HPDE6-E6E7 (cell line): Measurements from ENCODE around the gene USE1.
A peak's percentile ranks its signal among the peaks of the same experiment; 100 is the strongest.

ENCODE experiments used
- DNase-seq: peaks from one replicate; pipeline ENCODE4 v3.0.0; 2011; ENCODE audit warnings: missing footprints; ENCODE audit errors: extremely low spot score

USE1 gene

DNA sequence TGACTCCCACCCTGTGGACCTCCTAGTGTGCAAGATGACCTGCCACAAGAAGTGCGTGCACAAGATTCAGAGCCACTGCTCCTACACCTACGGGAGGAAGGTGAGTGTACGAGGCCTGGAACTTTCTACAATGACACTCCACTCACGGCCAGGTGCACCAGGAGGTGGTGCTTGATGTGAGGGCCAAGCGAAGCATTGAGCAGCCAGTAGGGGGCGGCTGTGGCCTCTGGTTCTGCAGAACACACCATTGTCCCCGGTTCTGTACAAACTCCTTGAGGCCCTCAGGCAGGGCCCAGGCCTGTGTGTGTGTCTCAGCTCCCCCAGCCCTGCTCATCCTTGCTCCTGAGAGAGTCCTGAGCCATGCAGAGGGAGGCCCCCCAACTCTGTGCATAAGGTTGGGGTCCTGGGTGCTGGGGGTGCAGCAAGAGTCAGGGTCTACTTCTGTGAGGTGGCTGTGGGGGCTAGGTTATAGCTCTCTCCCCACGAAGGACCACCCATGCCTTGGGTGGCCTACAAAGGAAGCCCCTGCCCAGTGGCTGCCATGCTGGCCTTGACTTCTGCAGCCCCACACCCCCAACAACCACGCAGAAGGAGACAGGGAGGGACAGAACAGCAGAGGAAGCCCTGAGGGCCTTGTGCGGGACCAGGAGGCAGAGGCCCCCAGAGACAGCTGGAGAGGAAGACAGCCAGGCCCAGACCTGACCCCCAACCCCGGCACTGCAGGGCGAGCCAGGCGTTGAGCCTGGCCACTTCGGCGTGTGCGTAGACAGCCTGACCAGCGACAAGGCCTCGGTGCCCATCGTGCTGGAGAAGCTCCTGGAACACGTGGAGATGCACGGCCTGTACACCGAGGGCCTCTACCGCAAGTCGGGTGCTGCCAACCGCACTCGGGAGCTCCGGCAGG lies 9.7 kb upstream of the USE1 start:
- DNase-seq: peak; percentile 42

- DNase-seq: no peak
Measured at GRCh38 chr19:17206736-17207581, 8.2 kb upstream of the USE1 start.

DNA sequence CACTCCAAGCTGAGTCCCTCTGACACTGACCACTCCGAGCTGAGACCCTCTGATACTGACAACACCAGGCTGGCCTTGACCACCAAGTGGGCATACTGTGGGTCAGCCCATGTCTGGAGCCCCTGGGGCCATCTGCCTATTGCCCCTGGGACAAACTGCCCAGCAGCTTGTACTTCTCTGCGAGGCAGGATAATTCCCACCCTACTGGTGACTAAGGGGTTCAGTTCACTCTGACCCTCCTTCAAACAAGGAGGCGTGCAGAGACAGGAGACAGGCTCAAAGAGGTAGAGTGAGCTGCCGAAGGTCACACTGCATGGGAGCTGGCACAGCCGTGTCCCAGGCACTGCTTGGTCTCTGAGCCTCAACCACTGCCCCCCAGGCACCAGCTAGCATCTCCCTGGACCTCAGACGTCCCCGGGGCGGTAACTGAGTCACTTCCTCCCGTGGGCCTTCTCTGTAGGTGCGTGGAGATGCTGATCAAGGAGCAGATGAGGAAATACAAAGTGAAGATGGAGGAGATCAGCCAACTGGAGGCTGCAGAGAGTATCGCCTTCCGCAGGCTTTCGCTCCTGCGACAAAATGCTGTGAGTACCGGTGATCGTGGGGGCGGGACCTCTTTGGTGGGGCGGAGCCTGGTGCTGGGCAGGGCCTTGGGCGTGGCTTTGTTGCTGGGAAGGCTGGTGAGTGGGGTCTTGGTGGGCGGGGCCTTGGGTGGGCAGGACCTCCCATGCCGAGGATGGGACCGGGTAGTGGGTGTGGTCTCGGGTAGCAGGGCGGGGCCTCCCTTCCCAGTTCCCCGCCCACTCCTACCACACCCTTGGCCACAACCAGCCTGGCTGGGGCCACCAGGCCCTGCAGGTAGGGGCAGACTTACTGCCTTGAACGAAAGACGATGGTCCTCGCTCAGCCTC lies 5.8 kb upstream of the USE1 start:
- no peak for DNase-seq

GRCh38 chr19:17210296-17210695 lies 4.9 kb upstream of the USE1 start:
- no peak for DNase-seq

- no peak for DNase-seq
Measured at GRCh38 chr19:17211547-17212446, 3.4 kb upstream of the USE1 start.

DNA sequence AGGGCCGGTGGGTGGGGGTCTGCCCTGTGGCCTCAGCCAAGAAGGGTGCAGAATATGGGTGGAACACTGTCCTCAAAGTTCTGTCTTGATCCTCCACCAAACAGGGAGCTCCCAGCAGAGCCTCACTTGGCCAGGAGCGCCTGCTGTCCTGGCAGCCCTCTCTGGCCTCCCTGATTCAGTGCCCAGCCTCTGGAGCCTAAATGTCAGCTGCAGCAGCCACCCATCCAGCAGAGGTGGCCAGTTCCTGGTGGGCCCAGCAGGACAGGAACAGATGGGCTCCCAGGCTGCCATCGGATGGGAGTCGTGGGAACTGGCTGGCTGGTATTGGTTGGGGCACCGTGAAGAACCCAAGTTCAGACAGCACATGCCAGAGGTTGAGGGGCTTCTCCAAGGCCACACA lies 1.8 kb upstream of the USE1 start:
- DNase-seq: no peak

DNA sequence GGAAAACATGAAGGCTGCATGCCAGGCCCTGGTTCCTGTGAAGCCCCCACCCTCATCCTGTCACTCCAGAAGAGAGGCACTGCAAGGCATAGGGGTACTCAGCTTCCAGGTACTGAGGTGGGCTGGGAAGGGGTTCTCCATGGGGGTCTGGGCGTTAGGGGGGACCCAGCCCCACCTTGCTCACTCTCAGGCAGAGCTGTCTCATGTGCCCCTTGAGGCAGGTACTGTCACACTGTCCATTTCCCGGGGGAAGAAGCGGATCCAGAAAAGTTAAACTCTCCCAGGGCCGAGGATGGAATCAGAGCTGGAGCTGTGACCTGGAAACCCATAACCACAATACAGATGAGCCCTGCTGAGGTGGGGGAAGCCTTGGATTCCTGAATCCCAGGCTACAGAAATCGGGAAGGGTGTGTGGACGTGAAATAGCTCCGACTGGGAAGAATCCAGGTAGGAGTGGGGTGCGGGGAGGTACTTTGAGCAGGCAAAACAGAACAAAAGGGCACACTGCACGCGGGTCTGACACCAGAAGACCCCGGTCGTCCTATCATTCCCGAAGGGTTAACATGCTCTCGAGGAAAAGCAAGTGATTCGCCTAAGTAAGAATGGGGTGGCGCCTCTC lies 540 bp upstream of the USE1 start:
- DNase-seq: no peak

DNA sequence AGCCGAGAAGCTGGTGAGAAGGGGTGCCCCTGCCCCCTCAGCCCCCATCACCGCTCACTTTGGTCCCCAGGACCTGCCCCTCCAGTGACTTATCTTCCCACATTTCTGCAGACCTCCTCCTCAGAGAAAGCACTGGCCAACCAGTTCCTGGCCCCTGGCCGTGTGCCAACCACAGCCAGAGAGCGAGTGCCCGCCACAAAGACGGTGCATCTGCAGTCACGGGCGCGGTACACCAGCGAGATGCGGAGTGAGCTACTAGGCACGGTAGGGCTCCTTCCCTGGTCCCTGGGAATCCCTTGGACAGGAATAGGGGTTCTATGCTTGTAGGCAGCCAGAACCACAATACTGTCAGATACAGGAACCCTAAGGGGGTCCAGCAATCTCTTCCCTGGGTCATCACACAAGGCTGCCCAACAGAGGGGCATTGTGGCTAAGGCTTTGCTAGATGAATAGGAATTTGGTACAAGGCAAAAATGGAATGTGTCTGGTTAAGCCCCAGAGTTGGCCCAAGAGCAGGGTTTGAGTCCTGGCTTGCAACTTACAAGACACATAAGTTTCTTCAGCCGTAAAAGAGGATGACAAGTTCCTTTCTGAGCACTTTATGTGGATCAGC lies 1.0 kb downstream of the USE1 start:
- no peak for DNase-seq

GRCh38 chr19:17219286-17219685 lies 4.1 kb downstream of the USE1 start:
- no peak for DNase-seq

GRCh38 chr19:17220207-17220758 lies 5.1 kb downstream of the USE1 start:
- DNase-seq: peak; percentile 43

GRCh38 chr19:17225053-17225452 lies 9.9 kb downstream of the USE1 start:
- DNase-seq: no peak

- DNase-seq: peak; percentile 92
Measured at GRCh38 chr19:17226002-17226933, 11.1 kb downstream of the USE1 start, which contains the start of gene OCEL1. Gene OCEL1, plus strand, starts transcription at chr19:17226226. Its CDS starts 22 bp downstream, at chr19:17226248.

GRCh38 chr19:17227798-17228367 lies 12.7 kb downstream of the USE1 start:
- DNase-seq: no peak

DNA sequence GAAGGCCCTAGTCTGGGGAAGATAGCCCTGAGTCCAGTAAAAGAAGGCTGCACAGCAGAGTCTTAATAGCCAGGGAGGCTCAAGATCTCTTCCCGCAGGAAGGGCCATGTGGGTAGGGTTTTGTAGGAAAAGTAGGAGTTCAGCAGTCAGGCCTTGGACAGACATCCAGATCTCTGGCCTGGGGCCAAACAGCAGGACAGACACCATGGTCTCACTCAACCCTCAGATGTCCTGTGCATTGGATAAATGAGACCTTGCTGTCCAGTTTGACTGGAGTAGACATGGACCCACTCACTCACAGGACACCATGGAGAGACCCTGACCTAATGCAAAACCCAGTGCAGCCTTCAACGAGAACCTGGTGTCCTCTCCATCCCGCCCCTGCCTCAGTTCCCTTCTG lies 14.7 kb downstream of the USE1 start:
- no peak for DNase-seq

- no peak for DNase-seq
Measured at GRCh38 chr19:17232258-17232657, 17.1 kb downstream of the USE1 start.

DNA sequence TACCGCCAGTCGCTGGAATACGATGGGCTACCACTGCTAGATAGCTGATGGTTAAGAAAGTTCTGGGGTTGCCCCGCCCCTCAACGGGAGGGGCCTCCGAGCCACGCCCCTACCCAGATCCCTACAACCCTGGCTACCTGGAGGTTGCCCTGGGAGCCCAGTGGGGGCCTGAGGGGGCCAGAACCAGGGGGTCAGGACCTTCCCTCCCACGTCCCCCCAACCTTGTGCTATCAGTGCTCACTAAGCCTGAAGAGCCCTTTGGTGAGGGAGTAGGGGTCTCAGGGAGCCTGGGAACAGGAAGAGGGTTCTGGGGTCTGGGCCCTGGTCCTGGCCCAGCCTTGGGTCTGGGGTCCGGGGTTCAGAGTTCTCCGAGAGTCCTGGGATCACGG lies 19.7 kb downstream of the USE1 start:
- peak; percentile 53 for DNase-seq

DNA sequence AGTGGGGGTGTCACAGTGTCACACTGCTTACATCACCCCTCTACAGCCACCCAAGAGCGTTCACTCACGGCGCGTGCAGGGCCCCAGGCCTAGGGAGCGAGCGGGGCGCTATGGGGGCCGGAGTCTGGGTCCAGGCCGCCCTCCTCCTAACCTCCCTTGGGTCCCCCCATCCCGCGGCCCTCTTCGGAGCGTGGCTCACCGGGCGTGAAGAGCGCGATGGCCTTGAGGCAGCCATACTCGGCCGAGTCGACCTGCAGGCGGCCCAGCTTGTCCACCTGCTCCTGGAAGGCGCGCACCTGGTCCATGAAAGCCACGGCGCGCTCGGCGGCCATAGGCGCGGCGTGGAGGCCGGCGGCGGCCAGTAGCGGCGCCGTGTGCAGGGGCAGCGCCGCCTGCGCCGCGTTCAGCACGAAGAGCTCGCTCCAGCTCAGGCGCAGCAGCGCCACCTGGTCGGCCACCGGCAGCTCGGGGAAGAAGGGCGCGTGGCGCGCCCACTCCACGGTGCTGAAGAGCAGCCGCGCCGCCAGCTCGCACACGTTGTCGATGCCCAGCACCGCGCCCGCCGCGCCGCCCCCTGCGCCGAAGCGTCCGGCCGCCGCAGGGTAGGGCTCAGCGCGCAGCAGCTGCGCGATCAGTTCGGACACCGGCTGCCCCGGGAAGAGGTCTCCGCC lies 20.3 kb downstream of the USE1 start:
- DNase-seq: peak; percentile 49
